GM19455 (cell line): Measurements from ENCODE around the gene CHAF1A.

Experiments
- ATAC-seq: cut with Tn5 transposase; IDR thresholded peaks from one replicate; pipeline ENCODE4 v1.9.1; 2021; ENCODE audit not compliant: unreplicated experiment

CHAF1A gene

GRCh38 chr19:4454747-4455718 is 52.6 kb downstream of the CHAF1A start:
- no peak for ATAC-seq

- no peak for ATAC-seq
Observed at GRCh38 chr19:4455719-4456475, 53.5 kb downstream of the CHAF1A start.

GRCh38 chr19:4456476-4456842 is 54.0 kb downstream of the CHAF1A start:
- ATAC-seq = no peak

GRCh38 chr19:4456843-4457653 is 54.6 kb downstream of the CHAF1A start:
- ATAC-seq = peak; percentile 9

- peak; percentile 88 for ATAC-seq
Observed at GRCh38 chr19:4457654-4458395, 55.4 kb downstream of the CHAF1A start, which contains the start of gene UBXN6. TSS of gene UBXN6 (minus strand) at chr19:4457794. CDS start at chr19:4457697, 97 bp downstream.

- ATAC-seq = no peak
Observed at GRCh38 chr19:4464815-4465581, 62.6 kb downstream of the CHAF1A start.

- no peak for ATAC-seq
Observed at GRCh38 chr19:4467835-4468234, 65.4 kb downstream of the CHAF1A start.

GRCh38 chr19:4471403-4472173 is 69.1 kb downstream of the CHAF1A start:
- peak; percentile 83 for ATAC-seq

- ATAC-seq = no peak
Observed at GRCh38 chr19:4472174-4472974, 69.9 kb downstream of the CHAF1A start, which contains the start of gene HDGFL2. TSS of gene HDGFL2 (plus strand) at chr19:4472297. CDS start at chr19:4472351, 54 bp downstream.

GRCh38 chr19:4473011-4473762 is 70.7 kb downstream of the CHAF1A start:
- no peak for ATAC-seq

GRCh38 chr19:4473763-4474513 is 71.5 kb downstream of the CHAF1A start:
- no peak for ATAC-seq

GRCh38 chr19:4474514-4475022 is 72.1 kb downstream of the CHAF1A start:
- ATAC-seq = no peak

- no peak for ATAC-seq
Observed at GRCh38 chr19:4477034-4477801, 74.8 kb downstream of the CHAF1A start.

GRCh38 chr19:4482721-4483364 is 80.4 kb downstream of the CHAF1A start:
- ATAC-seq = no peak

- ATAC-seq = no peak
Observed at GRCh38 chr19:4483385-4483784, 80.9 kb downstream of the CHAF1A start.
